UCSD-AML1 (cell line): ENCODE data around the gene COL9A2.
A peak's percentile ranks its signal among the peaks of the same experiment; 100 is the strongest.

ENCODE experiments used
- DNase-seq: peaks from one replicate; lab custom pipeline; 2025; ENCODE audit not compliant: unreplicated experiment; lab: John Stamatoyannopoulos, UW

Gene COL9A2

GRCh38 chr1:40318970-40319621, 2.0 kb upstream of the COL9A2 start:
- no peak for DNase-seq

GRCh38 chr1:40318476-40318875, 1.4 kb upstream of the COL9A2 start:
- no peak for DNase-seq

- DNase-seq, result no peak
Measured at GRCh38 chr1:40317394-40318074, 448 bp upstream of the COL9A2 start.

- DNase-seq, result peak; percentile 29
Measured at GRCh38 chr1:40315795-40316594, 1.1 kb downstream of the COL9A2 start.

- peak; percentile 87 for DNase-seq
Measured at GRCh38 chr1:40315239-40315794, 1.8 kb downstream of the COL9A2 start.

- no peak for DNase-seq
Measured at GRCh38 chr1:40314721-40315238, 2.3 kb downstream of the COL9A2 start.

GRCh38 chr1:40313958-40314720, 2.9 kb downstream of the COL9A2 start:
- DNase-seq, result no peak

GRCh38 chr1:40313329-40313957, 3.6 kb downstream of the COL9A2 start:
- DNase-seq, result no peak

- peak; percentile 79 for DNase-seq
Measured at GRCh38 chr1:40312238-40313205, 4.6 kb downstream of the COL9A2 start.

GRCh38 chr1:40311692-40312091, 5.4 kb downstream of the COL9A2 start:
- no peak for DNase-seq

GRCh38 chr1:40310983-40311642, 6.0 kb downstream of the COL9A2 start:
- DNase-seq, result no peak

- no peak for DNase-seq
Measured at GRCh38 chr1:40310129-40310461, 7.0 kb downstream of the COL9A2 start.

GRCh38 chr1:40309374-40310128, 7.5 kb downstream of the COL9A2 start:
- DNase-seq, result no peak

- DNase-seq, result no peak
Measured at GRCh38 chr1:40308036-40308727, 8.9 kb downstream of the COL9A2 start.

- DNase-seq, result no peak
Measured at GRCh38 chr1:40307186-40307585, 9.9 kb downstream of the COL9A2 start.

GRCh38 chr1:40306296-40306695, 10.8 kb downstream of the COL9A2 start:
- no peak for DNase-seq

- no peak for DNase-seq
Measured at GRCh38 chr1:40305871-40306270, 11.2 kb downstream of the COL9A2 start.
